ENCODE results near the gene RAB20. TPM values are rescaled to one million over a fixed set of nuclear protein-coding genes. Genes with fewer than 3 reads are reported as not detected.

The RAB20 gene
- polyA plus RNA-seq, 1 experiment = 2.2 TPM

DNA sequence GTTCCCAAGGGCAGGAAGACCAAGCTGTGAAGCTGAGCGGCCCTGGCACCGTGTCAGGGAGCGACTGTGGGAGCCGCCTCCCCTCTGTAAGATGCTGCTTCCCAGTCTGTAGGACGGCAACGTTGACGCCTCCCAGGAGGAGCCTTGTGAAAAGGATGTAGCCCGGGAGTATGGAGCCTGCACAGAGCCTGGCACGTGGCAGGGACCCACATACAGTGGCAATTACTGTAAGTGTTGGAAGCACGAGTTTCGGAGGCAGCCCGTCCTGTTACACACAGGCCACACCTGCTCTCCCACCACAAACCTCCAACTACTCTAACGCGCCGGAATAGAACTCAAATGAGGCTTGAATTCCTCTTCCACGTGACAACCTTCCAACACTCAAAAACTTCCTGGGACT, 6.6 kb downstream of the RAB20 start:
- Histone ChIP-seq H3K9me3 (ENCODE audit: control insufficient read depth, insufficient read depth, low read length) (peaks cover 12% of the 10 kb centered on the region), H3K27me3 (ENCODE audit: control insufficient read depth, insufficient read depth, low read length) (no peaks in the 10 kb centered on the region), H3K4me3 (ENCODE audit: low read depth, low read length) (no peak overlapping the region), H3K27ac (ENCODE audit: low read depth, low read length) (no peak overlapping the region)
- DNase-seq (ENCODE audit: low read depth, low spot score) = no peak
- TF ChIP-seq, protein P1, sequence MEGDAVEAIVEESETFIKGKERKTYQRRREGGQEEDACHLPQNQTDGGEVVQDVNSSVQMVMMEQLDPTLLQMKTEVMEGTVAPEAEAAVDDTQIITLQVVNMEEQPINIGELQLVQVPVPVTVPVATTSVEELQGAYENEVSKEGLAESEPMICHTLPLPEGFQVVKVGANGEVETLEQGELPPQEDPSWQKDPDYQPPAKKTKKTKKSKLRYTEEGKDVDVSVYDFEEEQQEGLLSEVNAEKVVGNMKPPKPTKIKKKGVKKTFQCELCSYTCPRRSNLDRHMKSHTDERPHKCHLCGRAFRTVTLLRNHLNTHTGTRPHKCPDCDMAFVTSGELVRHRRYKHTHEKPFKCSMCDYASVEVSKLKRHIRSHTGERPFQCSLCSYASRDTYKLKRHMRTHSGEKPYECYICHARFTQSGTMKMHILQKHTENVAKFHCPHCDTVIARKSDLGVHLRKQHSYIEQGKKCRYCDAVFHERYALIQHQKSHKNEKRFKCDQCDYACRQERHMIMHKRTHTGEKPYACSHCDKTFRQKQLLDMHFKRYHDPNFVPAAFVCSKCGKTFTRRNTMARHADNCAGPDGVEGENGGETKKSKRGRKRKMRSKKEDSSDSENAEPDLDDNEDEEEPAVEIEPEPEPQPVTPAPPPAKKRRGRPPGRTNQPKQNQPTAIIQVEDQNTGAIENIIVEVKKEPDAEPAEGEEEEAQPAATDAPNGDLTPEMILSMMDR (IDR thresholded peaks at IDR 0.05; ENCODE audit: low read depth, low read length) = no peak
- POLR2A ChIA-PET = no interaction called here
- CTCF ChIA-PET = no interaction called here

DNA sequence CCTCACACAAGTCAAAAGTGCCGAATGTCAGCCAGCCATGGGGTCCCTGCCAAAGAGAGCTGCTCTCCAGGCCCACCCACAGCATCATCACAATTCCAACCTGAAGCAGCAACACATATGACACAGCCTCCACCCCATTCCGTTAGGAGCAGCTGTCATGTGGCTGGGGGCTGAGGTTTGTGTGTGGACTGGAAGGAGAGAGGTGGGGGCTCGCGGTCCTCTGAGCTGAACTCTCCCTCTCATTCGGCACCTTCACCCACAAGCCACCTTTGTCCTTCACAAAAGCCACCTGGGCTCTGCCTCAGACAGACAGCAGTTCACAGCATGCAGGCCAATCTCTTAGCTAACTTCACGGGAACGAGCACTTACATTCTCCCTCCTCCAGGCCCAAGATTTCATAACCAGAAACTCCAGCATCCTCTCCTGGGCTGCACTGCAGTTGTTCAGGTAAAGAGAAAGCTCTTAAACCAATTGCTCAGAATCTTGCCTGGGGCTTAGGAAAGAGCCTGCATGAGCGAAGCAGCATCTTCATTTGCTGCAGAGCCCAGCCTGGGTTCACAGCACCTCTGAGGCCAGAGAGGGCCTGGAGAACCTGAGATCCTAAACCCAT, 7.2 kb downstream of the RAB20 start:
- ChIA-PET POLR2A (interaction anchor here (0.6 kb wide), 1 partner anchor 9 kb away, joined by 3 read pairs; no protein-coding TSS in a partner anchor), CTCF (no interaction called here)
- no peaks in the 10 kb centered on the region for H3K27me3 ChIP-seq (ENCODE audit: control insufficient read depth, insufficient read depth, low read length)
- peaks cover 12% of the 10 kb centered on the region for H3K9me3 ChIP-seq (ENCODE audit: control insufficient read depth, insufficient read depth, low read length)
- no peak overlapping the region for H3K4me3 ChIP-seq (ENCODE audit: low read depth, low read length)
- no peak overlapping the region for H3K27ac ChIP-seq (ENCODE audit: low read depth, low read length)
- DNase-seq (ENCODE audit: low read depth, low spot score) = no peak
- TF ChIP-seq, protein P1 (IDR thresholded peaks at IDR 0.05; ENCODE audit: low read depth, low read length) = no peak

DNA sequence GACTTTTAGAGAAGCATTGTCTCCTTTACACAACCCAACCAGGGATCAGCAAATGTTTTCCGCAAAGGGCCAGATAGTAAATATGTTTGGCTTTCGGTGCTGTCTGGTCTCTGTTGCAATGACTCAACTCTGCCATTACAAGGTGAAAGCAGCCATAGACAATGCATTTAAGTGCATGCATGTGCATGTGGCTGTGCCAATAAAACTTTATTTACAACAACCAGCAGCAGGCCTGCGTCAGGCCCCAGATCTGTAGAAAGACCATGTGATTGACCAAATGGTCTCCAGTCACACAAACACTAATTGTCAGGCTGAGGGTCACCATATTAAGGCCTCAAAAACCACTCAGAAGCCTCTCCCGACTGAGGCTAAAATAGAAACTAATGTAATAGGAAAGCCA, 8.1 kb downstream of the RAB20 start:
- DNase-seq (ENCODE audit: low read depth, low spot score) = no peak
- CTCF ChIA-PET = no interaction called here
- peaks cover 12% of the 10 kb centered on the region for H3K9me3 ChIP-seq (ENCODE audit: control insufficient read depth, insufficient read depth, low read length)
- TF ChIP-seq, protein P1 (IDR thresholded peaks at IDR 0.05; ENCODE audit: low read depth, low read length) = no peak
- POLR2A ChIA-PET = no interaction called here
- no peak overlapping the region for H3K27ac ChIP-seq (ENCODE audit: low read depth, low read length)
- no peak overlapping the region for H3K4me3 ChIP-seq (ENCODE audit: low read depth, low read length)
- H3K27me3 ChIP-seq (ENCODE audit: control insufficient read depth, insufficient read depth, low read length) = no peaks in the 10 kb centered on the region

DNA sequence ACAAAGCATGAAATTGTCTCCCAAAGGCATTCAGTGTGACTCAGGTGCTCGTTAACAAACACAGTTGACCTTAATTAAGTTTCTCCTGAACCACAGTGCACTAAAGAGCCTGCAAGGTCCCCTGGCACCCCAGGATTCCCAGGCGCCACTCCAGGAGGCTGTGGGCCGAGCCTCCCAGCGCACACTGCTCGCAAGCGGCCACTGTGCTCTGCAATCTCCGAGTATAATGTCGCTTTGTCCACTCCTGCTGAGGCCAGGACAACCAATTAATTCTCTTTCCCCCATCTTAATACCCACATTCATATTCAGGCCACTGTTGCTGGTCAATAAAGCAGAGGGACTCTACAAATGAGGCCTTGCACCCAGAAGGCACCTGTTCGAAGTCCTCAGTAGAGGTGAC, 8.8 kb downstream of the RAB20 start:
- H3K27ac ChIP-seq (ENCODE audit: low read depth, low read length) = no peak overlapping the region
- TF ChIP-seq, protein P1 (IDR thresholded peaks at IDR 0.05; ENCODE audit: low read depth, low read length) = no peak
- POLR2A ChIA-PET = no interaction called here
- no peaks in the 10 kb centered on the region for H3K27me3 ChIP-seq (ENCODE audit: control insufficient read depth, insufficient read depth, low read length)
- no peak for DNase-seq (ENCODE audit: low read depth, low spot score)
- CTCF ChIA-PET = interaction anchor here (1.8 kb wide), 1 partner anchor 66 kb away, joined by 4 read pairs; no protein-coding TSS in a partner anchor
- H3K9me3 ChIP-seq (ENCODE audit: control insufficient read depth, insufficient read depth, low read length) = peaks cover 10% of the 10 kb centered on the region
- no peak overlapping the region for H3K4me3 ChIP-seq (ENCODE audit: low read depth, low read length)

DNA sequence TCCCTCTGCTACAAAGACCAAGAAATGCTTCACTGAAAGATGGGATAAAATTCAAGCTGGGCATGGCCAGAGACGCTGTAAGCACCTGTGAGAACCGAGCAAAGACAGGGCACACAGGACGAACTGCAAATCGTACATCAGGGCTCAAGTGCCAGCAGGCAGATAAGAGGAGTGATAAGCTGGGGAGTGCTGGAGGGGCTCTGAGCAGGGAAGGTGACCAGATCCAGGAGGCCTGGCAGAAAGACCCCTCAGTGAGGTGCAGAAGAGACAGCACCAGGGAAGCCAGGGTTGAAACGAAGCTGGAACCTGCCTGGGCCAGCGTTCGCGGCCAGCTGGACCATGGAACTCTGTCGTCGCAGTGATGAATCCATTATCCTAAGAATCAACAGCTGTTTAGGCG, 10.2 kb downstream of the RAB20 start:
- H3K4me3 ChIP-seq (ENCODE audit: low read depth, low read length) = no peak overlapping the region
- TF ChIP-seq, protein P1 (IDR thresholded peaks at IDR 0.05; ENCODE audit: low read depth, low read length) = no peak
- POLR2A ChIA-PET = no interaction called here
- CTCF ChIA-PET = interaction anchor here (1.8 kb wide), 1 partner anchor 67 kb away, joined by 4 read pairs; no protein-coding TSS in a partner anchor
- H3K27ac ChIP-seq (ENCODE audit: low read depth, low read length) = no peak overlapping the region
- H3K9me3 ChIP-seq (ENCODE audit: control insufficient read depth, insufficient read depth, low read length) = no peaks in the 10 kb centered on the region
- no peaks in the 10 kb centered on the region for H3K27me3 ChIP-seq (ENCODE audit: control insufficient read depth, insufficient read depth, low read length)
- DNase-seq (ENCODE audit: low read depth, low spot score) = no peak
